ENCODE data around the gene TFB1M.
"Not testable (repeated sequence)": the region's sequence is repeated elsewhere in the genome, so short reads cannot be mapped to it uniquely, and the experiment has no call there.

- not testable (repeated sequence) for TF ChIP-seq CTCF (conservative IDR thresholded peaks at IDR 0.05 in 1 of 2, IDR thresholded peaks at IDR 0.05 in 1 of 2; ENCODE audit: extremely low read depth in 1 of 2, insufficient read depth in 1 of 2, low read depth in 1 of 2, low read length in 2 of 2); EZH2 (IDR thresholded peaks at IDR 0.05; ENCODE audit: borderline replicate concordance, low read length)
Measured at GRCh38 chr6:155230975-155231374, 83.3 kb downstream of the TFB1M start.
